ENCODE measurements around the gene ZBED4. TPM values are rescaled to one million over a fixed set of nuclear protein-coding genes. Genes with fewer than 3 reads are reported as not detected.

ZBED4 gene
- total and polyA plus RNA-seq, 2 of the 13 experiments (the other 11 are each of a cell fraction or from before 2014, with no cell fraction given), result 5.4 to 9.6 TPM

- in situ Hi-C loops (cut with HindIII; ENCODE audit: extremely low pct_ligation_motif_present, low pct_unique_long_range_greater_than_20kb), result no loop called here
- WGBS (ENCODE audit: low lambda C conversion rate), result 96% methylated on average over 35 of the region's 35 CpGs
- DNase-seq (ENCODE audit: low spot score) (no peak), FAIRE-seq (no peak), ATAC-seq (no peak)
- Histone ChIP-seq H3K9me3 (ENCODE audit: low read length) (no peaks in the 10 kb centered on the region), H3K27me3 (ENCODE audit: control insufficient read depth in 1 of 2, insufficient read depth in 2 of 2, low read length in 2 of 2) (no peaks in the 10 kb centered on the region), H3K36me3 (replicated peaks in 1 of 2; ENCODE audit: control insufficient read depth in 1 of 2, insufficient read depth in 2 of 2, low read length in 2 of 2) (peaks cover 20 to 54% of the 10 kb centered on the region in 2 experiments), H2AFZ (ENCODE audit: low read length) (no peak overlapping the region), H3K9ac (ENCODE audit: insufficient read depth, low read depth, low read length) (no peak overlapping the region), H3K4me2 (ENCODE audit: low read depth, low read length) (no peak overlapping the region), H3K4me1 (ENCODE audit: insufficient read depth, low read length) (no peaks in the 10 kb centered on the region), H3K4me3 (replicated peaks in 1 of 3; ENCODE audit: insufficient read depth in 1 of 3, low read depth in 2 of 3, low read length in 3 of 3) (no peak overlapping the region), H3K27ac (ENCODE audit: extremely low read length, insufficient read depth, low read length) (no peak overlapping the region), H3K79me2 (ENCODE audit: insufficient read depth, low read length) (peaks cover 19% of the 10 kb centered on the region), H4K20me1 (ENCODE audit: insufficient read depth, low read length) (no peaks in the 10 kb centered on the region)
- no peak for TF ChIP-seq ZNF788 (CRISPR knock-in tag; IDR thresholded peaks at IDR 0.05; ENCODE audit: borderline replicate concordance)
- TF ChIP-seq ZBTB38 (CRISPR knock-in tag; IDR thresholded peaks at IDR 0.05), result peak; percentile 46; the same call in 1 of the 2 replicates
- intact Hi-C loops (cut with micrococcal nuclease; ENCODE audit: unreplicated experiment), result no loop called here
- CTCF ChIA-PET (ENCODE audit: low intra/inter-chr PET ratio, low total read pairs), result no interaction called here
- BruUV-seq (replicated peaks), result no TSS peak
- POLR2A ChIA-PET, result no interaction called here
Observed at GRCh38 chr22:49885881-49886280, 32.2 kb downstream of the ZBED4 start.

- DNase-seq (ENCODE audit: low spot score) (no peak), FAIRE-seq (no peak), ATAC-seq (no peak)
- H3K9me3 ChIP-seq (ENCODE audit: low read length), result no peaks in the 10 kb centered on the region
- no peak overlapping the region for H3K4me3 ChIP-seq (replicated peaks in 1 of 3; ENCODE audit: insufficient read depth in 1 of 3, low read depth in 2 of 3, low read length in 3 of 3)
- H2AFZ ChIP-seq (ENCODE audit: low read length), result no peak overlapping the region
- peaks cover 14% of the 10 kb centered on the region for H3K79me2 ChIP-seq (ENCODE audit: insufficient read depth, low read length)
- H3K27me3 ChIP-seq (ENCODE audit: control insufficient read depth in 1 of 2, insufficient read depth in 2 of 2, low read length in 2 of 2), result no peaks in the 10 kb centered on the region
- H3K36me3 ChIP-seq (replicated peaks in 1 of 2; ENCODE audit: control insufficient read depth in 1 of 2, insufficient read depth in 2 of 2, low read length in 2 of 2), result peaks cover 20 to 54% of the 10 kb centered on the region in 2 experiments
- no TSS peak for BruUV-seq (replicated peaks)
- H3K4me1 ChIP-seq (ENCODE audit: insufficient read depth, low read length), result no peaks in the 10 kb centered on the region
- ChIA-PET POLR2A (no interaction called here), CTCF (ENCODE audit: low intra/inter-chr PET ratio, low total read pairs) (no interaction called here)
- no peak overlapping the region for H3K4me2 ChIP-seq (ENCODE audit: low read depth, low read length)
- in situ Hi-C loops (cut with HindIII; ENCODE audit: extremely low pct_ligation_motif_present, low pct_unique_long_range_greater_than_20kb) (no loop called here), intact Hi-C loops (cut with micrococcal nuclease; ENCODE audit: unreplicated experiment) (no loop called here)
- 98% methylated on average over 30 of the region's 41 CpGs for WGBS (ENCODE audit: low lambda C conversion rate)
- no peaks in the 10 kb centered on the region for H4K20me1 ChIP-seq (ENCODE audit: insufficient read depth, low read length)
- H3K9ac ChIP-seq (ENCODE audit: insufficient read depth, low read depth, low read length), result no peak overlapping the region
- no peak overlapping the region for H3K27ac ChIP-seq (ENCODE audit: extremely low read length, insufficient read depth, low read length)
- TF ChIP-seq ZBTB37 (CRISPR knock-in tag; IDR thresholded peaks at IDR 0.05) (no peak), ADNP (CRISPR knock-in tag; IDR thresholded peaks at IDR 0.05) (no peak), GLMP (CRISPR knock-in tag; IDR thresholded peaks at IDR 0.05; ENCODE audit: borderline replicate concordance) (no peak), HNF4A (CRISPR knock-in tag; IDR thresholded peaks at IDR 0.05) (no peak), ZFP41 (CRISPR knock-in tag; IDR thresholded peaks at IDR 0.05; ENCODE audit: borderline replicate concordance) (no peak), TBX3 (IDR thresholded peaks at IDR 0.05; ENCODE audit: borderline replicate concordance) (no peak), PRDM15 (CRISPR knock-in tag; IDR thresholded peaks at IDR 0.05) (no peak), TCF7L2 (IDR thresholded peaks at IDR 0.05; ENCODE audit: low read depth, low read length) (no peak), ZNF569 (CRISPR knock-in tag; IDR thresholded peaks at IDR 0.05; ENCODE audit: borderline replicate concordance) (no peak)
Observed at GRCh38 chr22:49886346-49887063, 32.9 kb downstream of the ZBED4 start.

Measured in HepG2 (cell line).